ENCODE results near the gene RBX1.
"Not testable (repeated sequence)": the region's sequence is repeated elsewhere in the genome, so short reads cannot be mapped to it uniquely, and the experiment has no call there.

RBX1 gene

GRCh38 chr22:40997520-40997919, 46.3 kb downstream of the RBX1 start:
- Mint-ChIP-seq H3K9me3 (no peaks in the 10 kb centered on the region), H3K4me1 (peaks cover 3% of the 10 kb centered on the region), H3K4me3 (no peak overlapping the region), H3K36me3 (no peaks in the 10 kb centered on the region), H3K27ac (no peak overlapping the region), H3K27me3 (no peaks in the 10 kb centered on the region)

GRCh38 chr22:41000040-41000565, 48.9 kb downstream of the RBX1 start:
- H3K9me3 Mint-ChIP-seq: no peaks in the 10 kb centered on the region
- no peak overlapping the region for H3K27ac Mint-ChIP-seq
- H3K27me3 Mint-ChIP-seq: no peaks in the 10 kb centered on the region
- peaks cover 3% of the 10 kb centered on the region for H3K4me1 Mint-ChIP-seq
- no peak overlapping the region for H3K4me3 Mint-ChIP-seq
- no peaks in the 10 kb centered on the region for H3K36me3 Mint-ChIP-seq

GRCh38 chr22:41000941-41001721, 50.0 kb downstream of the RBX1 start:
- Mint-ChIP-seq H3K9me3 (no peaks in the 10 kb centered on the region), H3K4me1 (peaks cover 3% of the 10 kb centered on the region), H3K27ac (no peak overlapping the region), H3K27me3 (no peaks in the 10 kb centered on the region), H3K4me3 (no peak overlapping the region), H3K36me3 (no peaks in the 10 kb centered on the region)

- Mint-ChIP-seq H3K4me1 (peaks cover 3% of the 10 kb centered on the region), H3K36me3 (no peaks in the 10 kb centered on the region), H3K9me3 (no peaks in the 10 kb centered on the region), H3K4me3 (no peak overlapping the region), H3K27me3 (no peaks in the 10 kb centered on the region), H3K27ac (no peak overlapping the region)
Observed at GRCh38 chr22:41001722-41002122, 50.5 kb downstream of the RBX1 start.

GRCh38 chr22:41002386-41002785, 51.2 kb downstream of the RBX1 start:
- H3K36me3 Mint-ChIP-seq, H3K27ac Mint-ChIP-seq, H3K4me1 Mint-ChIP-seq, H3K27me3 Mint-ChIP-seq, H3K4me3 Mint-ChIP-seq, H3K9me3 Mint-ChIP-seq: not testable (repeated sequence)

GRCh38 chr22:41003066-41003465, 51.9 kb downstream of the RBX1 start:
- H3K4me1 Mint-ChIP-seq: peaks cover 3% of the 10 kb centered on the region
- no peaks in the 10 kb centered on the region for H3K9me3 Mint-ChIP-seq
- H3K4me3 Mint-ChIP-seq: no peak overlapping the region
- H3K27me3 Mint-ChIP-seq: no peaks in the 10 kb centered on the region
- H3K27ac Mint-ChIP-seq: no peak overlapping the region
- H3K36me3 Mint-ChIP-seq: no peaks in the 10 kb centered on the region

GRCh38 chr22:41003976-41004375, 52.8 kb downstream of the RBX1 start:
- no peak overlapping the region for H3K4me3 Mint-ChIP-seq
- H3K27ac Mint-ChIP-seq: no peak overlapping the region
- H3K4me1 Mint-ChIP-seq: peaks cover 3% of the 10 kb centered on the region
- H3K27me3 Mint-ChIP-seq: no peaks in the 10 kb centered on the region
- no peaks in the 10 kb centered on the region for H3K36me3 Mint-ChIP-seq
- H3K9me3 Mint-ChIP-seq: no peaks in the 10 kb centered on the region

GRCh38 chr22:41009222-41009948, 58.2 kb downstream of the RBX1 start:
- no peak overlapping the region for H3K4me3 Mint-ChIP-seq
- H3K36me3 Mint-ChIP-seq: no peaks in the 10 kb centered on the region
- no peaks in the 10 kb centered on the region for H3K9me3 Mint-ChIP-seq
- H3K4me1 Mint-ChIP-seq: no peaks in the 10 kb centered on the region
- H3K27ac Mint-ChIP-seq: no peak overlapping the region
- no peaks in the 10 kb centered on the region for H3K27me3 Mint-ChIP-seq

- H3K27ac Mint-ChIP-seq: no peak overlapping the region
- H3K36me3 Mint-ChIP-seq: no peaks in the 10 kb centered on the region
- no peaks in the 10 kb centered on the region for H3K9me3 Mint-ChIP-seq
- H3K4me1 Mint-ChIP-seq: no peaks in the 10 kb centered on the region
- no peak overlapping the region for H3K4me3 Mint-ChIP-seq
- no peaks in the 10 kb centered on the region for H3K27me3 Mint-ChIP-seq
Observed at GRCh38 chr22:41015003-41015402, 63.8 kb downstream of the RBX1 start.

GRCh38 chr22:41021061-41021612, 70.0 kb downstream of the RBX1 start:
- Mint-ChIP-seq H3K4me1 (peaks cover 12% of the 10 kb centered on the region), H3K27ac (no peak overlapping the region), H3K36me3 (no peaks in the 10 kb centered on the region), H3K27me3 (no peaks in the 10 kb centered on the region), H3K9me3 (no peaks in the 10 kb centered on the region), H3K4me3 (peak overlapping the region; percentile 93)

GRCh38 chr22:41021613-41022454, 70.7 kb downstream of the RBX1 start:
- H3K9me3 Mint-ChIP-seq: no peaks in the 10 kb centered on the region
- H3K4me1 Mint-ChIP-seq: peaks cover 12% of the 10 kb centered on the region
- no peaks in the 10 kb centered on the region for H3K36me3 Mint-ChIP-seq
- H3K27me3 Mint-ChIP-seq: no peaks in the 10 kb centered on the region
- H3K27ac Mint-ChIP-seq: peak overlapping the region; percentile 87
- H3K4me3 Mint-ChIP-seq: peak overlapping the region; percentile 93

GRCh38 chr22:41022470-41023298, 71.5 kb downstream of the RBX1 start:
- Mint-ChIP-seq H3K27ac (peak overlapping the region; percentile 81), H3K4me3 (peak overlapping the region; percentile 84), H3K9me3 (no peaks in the 10 kb centered on the region), H3K36me3 (no peaks in the 10 kb centered on the region), H3K27me3 (no peaks in the 10 kb centered on the region), H3K4me1 (peaks cover 12% of the 10 kb centered on the region)
